ENCODE data around the gene TMC6. TPM values are rescaled to one million over a fixed set of nuclear protein-coding genes. Genes with fewer than 3 reads are reported as not detected.
"Not testable (repeated sequence)": the region's sequence is repeated elsewhere in the genome, so short reads cannot be mapped to it uniquely, and the experiment has no call there.

TMC6 gene
- total RNA-seq, 1 donor from 2014 or later, result 80.1 TPM

DNA sequence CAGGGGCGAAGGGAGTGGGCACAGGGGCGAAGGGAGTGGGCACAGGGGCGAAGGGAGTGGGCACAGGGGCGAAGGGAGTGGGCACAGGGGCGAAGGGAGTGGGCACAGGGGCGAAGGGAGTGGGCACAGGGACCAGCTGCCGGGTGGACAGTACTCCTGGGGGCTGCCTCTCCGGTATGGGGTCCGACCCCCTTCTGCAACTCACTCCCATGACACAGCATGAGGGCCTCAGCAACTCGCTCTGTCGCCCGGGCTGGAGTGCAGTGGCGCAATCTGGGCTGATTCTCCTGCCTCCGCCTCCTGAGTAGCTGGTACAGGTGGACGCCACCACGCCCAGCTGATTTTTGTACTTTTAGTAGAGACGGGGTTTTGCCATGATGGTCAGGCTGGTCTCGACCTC, 12.8 kb downstream of the TMC6 start:
- intact Hi-C loops (cut with DNase I); DNase-seq (ENCODE audit: low spot score): not testable (repeated sequence)

DNA sequence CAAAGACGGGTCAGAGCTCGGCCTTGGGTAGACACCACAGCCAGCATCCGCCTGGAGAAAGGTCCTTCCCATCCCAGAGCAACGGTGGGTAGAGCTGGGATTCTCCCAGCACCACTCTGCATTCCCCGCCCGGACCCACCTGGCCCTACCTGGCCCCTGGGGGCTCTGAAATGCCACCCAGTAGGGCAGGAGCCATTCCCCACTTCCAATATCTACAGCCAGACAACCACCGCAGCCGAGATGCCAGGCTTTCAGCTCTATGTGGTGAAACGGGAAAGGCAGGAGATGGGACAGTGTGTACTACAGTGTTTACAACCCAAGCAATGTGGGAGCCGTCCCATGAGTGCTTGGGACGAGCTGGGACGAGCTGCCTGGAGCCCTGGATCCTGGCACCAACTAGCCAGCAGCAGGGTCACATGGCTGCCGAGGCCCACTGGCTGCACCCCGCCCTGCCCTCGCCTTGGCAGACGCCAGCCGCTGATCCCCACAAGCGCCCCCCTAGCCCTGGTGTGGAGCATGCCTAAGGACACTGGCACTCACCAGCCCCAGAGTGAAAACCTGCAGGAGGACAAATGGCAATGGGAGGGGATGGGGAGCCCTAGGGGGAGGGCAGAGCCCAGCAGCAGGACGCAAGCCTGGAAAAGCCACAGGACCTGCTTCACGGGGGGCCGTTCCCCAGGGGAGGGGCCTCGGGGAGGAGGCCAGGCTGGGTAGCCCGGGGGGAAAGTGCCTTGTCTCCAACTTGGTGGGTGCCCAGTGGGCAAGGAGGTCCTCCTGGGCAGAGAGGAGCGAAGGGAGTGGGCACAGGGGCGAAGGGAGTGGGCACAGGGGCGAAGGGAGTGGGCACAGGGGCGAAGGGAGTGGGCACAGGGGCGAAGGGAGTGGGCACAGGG, 13.5 kb downstream of the TMC6 start:
- DNase-seq (ENCODE audit: low spot score), result no peak
- intact Hi-C loops (cut with DNase I), result loop anchor here (5.0 kb wide), 1 partner anchor 307 kb away; no protein-coding TSS in a partner anchor

DNA sequence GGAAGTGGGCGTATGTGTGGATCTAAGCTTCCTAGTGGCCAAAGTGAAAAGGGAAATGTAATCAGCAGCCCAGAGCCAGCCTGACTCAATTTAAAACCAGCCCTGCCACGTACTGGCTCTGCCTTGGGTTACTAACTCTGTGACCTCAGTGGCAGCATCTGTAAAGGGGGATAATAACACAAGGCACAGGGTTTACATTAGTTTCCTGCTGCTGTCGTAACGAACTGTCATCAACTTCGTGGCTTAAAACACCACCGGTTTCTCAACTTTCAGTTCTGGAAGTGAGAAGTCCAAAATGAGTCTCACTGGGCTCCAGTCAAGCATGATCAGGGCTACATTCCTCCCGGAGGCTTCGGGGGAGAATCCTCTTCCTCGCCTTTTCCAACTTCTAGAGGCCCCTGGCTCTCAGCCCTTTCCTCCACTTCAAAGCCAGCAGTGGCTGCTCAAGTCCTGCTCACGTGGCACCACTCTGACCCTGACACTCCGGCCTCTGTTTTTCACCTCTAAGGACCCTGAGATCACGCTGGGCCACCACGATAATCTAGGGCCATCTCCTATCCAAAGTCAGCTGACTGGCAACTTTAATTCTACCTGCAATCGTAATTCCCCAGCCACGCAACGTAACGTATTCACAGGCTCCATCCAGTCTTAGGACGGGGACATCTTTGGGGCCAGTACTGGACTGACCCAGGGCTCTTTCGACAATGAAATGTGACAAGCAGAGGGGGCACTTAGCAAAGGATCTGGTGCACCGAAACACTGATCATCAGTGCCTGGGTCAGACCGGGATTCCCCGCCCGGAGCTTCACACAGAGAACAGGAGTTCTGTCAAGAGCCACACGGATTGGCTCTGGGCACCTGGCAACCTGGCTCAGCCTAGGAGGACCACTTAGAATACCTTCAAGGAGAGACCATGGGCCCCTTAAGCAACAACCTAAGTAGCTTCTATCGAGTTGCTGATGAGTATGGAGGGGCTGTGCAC, 14.5 kb downstream of the TMC6 start:
- intact Hi-C loops (cut with DNase I), result loop anchor here (2.0 to 5.0 kb wide), 3 partner anchors 63 to 308 kb away; no protein-coding TSS in a partner anchor

DNA sequence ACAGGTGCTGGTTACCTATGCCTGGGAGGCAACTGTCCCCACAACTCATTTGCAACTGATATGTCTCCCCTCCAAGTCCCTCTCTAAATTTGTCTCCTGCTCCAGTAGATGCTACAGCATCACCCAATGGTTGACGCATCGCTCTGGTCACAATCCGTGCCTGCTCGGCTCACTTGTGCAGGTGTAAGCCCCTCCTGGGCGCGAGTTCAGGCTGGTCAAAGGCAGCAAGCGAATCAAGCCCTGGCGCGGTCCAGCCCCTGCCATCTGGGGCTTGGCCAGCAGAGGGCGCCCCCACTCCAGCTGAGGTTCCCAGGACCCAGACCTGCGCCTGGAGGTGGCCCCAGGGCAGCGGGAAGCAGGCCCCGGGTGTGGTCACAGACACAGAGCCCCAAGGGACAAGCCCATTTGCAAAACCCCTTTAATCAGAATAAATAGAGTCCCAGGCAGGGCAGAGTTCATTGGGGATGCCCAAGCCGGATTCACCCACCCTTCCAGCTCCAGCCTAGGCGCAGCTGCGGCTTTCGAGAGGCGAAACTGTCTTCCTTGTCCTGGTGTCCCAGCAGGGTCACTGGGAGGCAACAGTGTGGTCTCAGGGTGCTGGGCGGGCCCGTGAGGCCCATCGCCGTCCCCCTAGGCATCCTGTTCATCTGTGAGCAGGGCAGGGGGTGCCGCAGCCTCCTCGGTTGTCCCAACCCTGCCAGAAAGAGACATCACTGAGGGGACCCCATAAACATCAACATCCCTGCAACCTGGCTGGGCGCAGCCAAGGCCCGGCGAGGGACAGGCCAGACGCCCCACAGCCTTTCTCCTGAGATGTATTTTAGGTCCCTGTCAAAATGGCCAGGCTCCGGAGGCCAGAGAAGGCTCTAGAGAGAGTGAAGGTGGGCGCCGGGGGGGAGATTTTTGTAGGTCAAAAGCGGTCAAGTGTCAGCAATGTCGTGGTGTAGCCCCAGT, 15.8 kb downstream of the TMC6 start:
- peak; percentile 92 for DNase-seq (ENCODE audit: low spot score)
- intact Hi-C loops (cut with DNase I), result loop anchor here (2.0 to 5.0 kb wide), 3 partner anchors 64 to 310 kb away; no protein-coding TSS in a partner anchor

More for the DNA sequence above, 14.5 kb downstream of the TMC6 start:
- DNase-seq (ENCODE audit: low spot score), result no peak

DNA sequence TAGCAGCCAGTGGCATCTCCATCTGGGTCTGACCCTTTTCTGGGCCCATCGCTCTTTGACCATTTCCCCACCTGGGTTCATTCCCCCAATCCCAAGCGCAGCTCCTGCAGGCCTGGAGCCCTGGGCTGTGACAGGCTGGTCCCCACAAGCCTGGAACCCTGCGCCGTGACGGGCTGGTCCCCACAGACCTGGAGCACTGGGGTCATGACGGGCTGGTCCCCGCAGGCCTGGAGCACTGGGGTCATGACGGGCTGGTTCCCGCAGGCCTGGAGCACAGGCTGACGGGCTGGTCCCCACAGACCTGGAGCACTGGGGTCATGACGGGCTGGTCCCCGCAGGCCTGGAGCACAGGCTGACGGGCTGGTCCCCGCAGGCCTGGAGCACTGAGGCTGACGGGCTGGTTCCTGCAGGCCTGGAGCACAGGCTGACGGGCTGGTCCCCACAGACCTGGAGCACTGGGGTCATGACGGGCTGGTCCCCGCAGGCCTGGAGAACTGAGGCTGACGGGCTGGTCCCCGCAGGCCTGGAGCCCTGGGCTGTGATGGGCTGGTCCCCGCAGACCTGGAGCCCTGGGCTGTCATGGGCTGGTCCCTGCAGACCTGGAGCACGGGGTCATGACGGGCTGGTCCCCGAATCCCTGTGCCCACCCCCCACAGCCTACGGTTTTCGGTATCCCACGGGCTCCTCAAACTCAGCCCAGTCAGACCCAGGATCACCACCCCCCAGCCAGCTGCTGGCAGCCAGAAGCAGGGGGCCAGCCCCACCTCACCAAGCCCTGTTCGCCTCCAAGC, 16.6 kb downstream of the TMC6 start:
- intact Hi-C loops (cut with DNase I), result loop anchor here (2.0 to 5.0 kb wide), 3 partner anchors 65 to 310 kb away; no protein-coding TSS in a partner anchor
- no peak for DNase-seq (ENCODE audit: low spot score)

DNA sequence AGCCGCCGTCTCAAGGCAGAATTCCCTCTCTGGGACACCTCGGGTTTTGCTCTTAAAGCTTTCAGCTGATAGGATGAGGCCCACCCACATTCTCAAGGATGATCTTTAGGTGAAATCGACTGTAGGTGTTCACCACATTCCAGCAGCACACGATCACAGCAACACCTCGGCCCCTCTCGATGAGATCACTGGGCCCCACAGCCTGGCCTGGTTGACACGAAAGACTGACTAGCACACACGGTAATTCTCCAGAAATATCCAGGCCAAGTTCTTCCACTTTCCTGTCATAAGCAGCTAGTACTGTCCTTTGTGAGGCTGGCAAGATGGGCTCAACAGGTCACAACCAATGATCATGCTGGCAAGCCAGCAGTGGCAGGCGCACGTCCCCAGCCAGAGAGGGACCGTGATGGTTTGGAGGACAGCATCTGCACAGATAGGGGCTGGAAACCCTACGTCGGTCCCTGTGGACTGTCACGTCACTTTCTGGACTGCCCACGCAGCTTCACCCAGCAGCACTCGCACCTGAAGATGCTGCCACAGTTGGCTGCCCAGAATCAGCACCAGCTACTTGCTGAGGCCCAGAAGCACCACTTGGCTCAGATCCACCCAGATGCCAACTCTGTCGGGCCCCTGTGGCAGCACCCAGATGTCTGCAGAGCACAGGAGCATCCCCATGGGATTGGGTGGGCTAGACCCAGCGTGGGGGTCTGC, 17.4 kb downstream of the TMC6 start:
- intact Hi-C loops (cut with DNase I), result loop anchor here (5.0 kb wide), 1 partner anchor 311 kb away; no protein-coding TSS in a partner anchor
- DNase-seq (ENCODE audit: low spot score), result no peak

DNA sequence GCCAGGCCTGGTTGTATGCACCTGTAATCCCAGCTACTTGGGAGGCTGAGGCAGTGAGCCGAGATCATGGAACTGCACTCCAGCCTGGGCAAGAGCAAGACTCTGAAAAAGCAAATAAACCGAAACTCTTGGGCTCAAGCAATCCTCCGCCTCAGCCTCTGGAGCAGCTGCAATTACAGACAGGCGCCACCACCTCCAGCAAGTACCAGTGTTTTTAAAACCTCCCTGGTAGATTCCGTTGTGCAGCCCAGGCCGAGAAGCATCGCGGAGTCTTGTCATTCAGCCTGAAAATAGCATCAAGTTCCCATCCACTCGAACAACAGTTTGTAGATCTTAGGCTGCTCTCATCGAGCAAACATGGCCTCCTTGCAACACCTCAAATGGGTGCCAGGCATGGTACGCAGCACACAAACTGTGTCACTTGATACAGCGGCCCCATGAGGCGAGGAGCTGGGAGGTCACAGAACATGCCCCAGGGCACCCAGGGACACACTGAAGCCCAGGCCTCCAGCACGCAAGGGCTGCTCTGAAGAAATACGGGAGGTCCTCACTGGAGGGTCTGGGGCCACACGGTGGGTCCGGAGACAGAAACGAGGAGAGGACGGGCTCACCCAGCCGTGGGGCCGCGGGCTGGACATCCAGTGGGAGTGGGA, 18.1 kb downstream of the TMC6 start:
- intact Hi-C loops (cut with DNase I), result loop anchor here (5.0 kb wide), 1 partner anchor 312 kb away; no protein-coding TSS in a partner anchor
- no peak for DNase-seq (ENCODE audit: low spot score)

DNA sequence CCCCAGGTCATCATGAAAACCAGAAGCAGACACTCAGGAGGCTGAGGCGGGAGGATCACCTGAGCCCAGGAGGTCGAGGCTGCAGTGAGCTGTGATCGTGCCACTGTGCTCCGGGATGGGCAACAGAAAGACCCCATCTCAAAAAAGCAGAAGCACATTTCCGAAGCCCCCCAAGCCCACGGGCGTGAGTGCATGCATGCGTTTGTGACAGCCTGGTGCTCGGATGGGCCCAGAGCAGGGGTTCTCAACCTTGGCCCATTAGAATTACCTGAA, 19.1 kb downstream of the TMC6 start:
- intact Hi-C loops (cut with DNase I), result no loop called here
- no peak for DNase-seq (ENCODE audit: low spot score)

DNA sequence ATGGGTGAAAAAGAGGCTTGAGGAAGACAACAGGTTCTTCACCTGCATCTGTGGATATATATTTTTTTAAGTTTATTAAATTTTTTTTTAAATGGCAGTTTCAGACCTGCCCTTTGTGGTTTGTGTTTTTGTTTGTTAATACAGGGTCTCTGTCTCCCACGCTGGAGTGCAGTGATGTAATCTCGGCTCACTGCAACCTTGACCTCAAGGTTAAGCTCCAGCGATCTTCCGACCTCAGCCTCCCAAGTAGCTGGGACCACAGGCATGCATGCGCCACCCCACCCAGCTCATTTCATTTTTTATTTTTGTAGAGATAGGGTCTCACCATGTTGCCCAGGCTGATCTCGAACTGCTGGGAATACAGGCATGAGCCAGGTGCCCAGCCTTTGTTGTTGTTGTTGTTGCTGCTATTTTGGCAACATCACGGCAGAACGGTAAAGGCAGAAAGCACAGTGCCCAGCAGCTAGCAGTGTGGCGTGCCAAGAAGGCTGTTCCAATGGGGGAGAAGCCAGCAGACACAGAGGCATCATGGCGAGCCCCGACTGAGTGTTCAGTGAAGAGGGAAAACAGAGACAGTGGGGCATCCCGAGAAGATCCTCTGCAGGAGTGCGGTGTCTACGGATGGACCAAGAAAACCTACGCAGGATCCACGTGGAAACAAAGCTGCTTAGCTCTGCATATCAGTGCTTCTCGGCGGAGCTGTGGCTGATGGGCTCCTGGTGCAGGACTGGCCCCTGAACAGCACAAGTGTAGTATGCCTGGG, 19.6 kb downstream of the TMC6 start:
- intact Hi-C loops (cut with DNase I), result no loop called here
- DNase-seq (ENCODE audit: low spot score), result no peak

DNA sequence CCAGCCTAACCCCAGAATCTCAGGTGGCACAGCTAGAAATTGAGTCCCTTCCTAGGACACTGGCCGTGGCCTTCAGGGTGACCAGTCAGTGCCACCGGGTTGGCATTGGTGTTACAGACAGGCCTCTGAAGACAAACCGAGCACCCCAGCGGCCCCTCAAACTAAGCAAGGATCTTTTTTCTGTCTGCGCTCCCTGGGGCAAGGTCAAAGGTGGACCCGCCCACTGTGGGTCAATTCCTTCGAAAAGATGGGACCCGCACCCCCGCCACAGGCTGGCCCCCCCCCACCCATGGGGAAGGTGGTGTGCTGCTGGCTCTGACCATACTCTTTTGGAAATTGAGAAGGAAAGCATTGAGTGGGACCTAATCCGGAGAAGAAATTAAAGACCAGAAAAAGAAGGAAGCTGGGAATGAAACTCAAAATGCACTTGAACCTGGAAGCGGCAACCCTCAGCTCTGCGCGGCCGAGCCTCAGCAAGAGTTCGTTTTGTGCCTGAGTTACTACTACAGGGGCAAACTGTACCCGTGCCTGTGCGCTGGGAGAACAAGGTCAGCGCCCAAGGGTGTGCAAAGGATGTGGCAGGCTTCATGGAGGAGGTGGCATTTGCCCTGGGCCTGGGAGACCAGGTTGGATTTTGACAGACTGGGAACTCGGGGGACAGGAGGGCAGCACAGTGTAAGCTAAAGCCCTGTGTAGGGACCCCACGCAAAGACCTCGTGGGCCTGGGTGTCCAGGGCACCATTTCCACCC, 20.4 kb downstream of the TMC6 start:
- DNase-seq (ENCODE audit: low spot score), result no peak
- intact Hi-C loops (cut with DNase I), result no loop called here

DNA sequence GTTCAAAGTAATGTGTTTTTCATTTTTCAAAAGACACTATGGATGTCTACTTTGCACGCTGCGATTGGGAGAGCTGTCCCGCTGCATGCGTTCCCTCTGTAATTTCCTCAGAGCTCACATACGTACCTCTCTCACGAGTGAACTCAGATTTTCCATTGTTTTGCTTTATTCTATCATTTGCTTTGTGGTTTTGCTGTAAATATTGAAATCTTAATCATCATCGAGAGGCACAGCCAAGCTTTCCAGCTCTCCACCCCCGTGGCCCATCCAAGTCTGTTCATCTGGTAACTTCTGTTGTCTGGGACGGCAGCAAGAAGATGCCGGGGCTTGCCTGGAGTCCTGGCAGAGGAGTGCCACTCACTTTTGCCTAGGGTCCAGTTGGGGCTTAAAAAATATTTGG, 21.1 kb downstream of the TMC6 start:
- intact Hi-C loops (cut with DNase I), result no loop called here

DNA sequence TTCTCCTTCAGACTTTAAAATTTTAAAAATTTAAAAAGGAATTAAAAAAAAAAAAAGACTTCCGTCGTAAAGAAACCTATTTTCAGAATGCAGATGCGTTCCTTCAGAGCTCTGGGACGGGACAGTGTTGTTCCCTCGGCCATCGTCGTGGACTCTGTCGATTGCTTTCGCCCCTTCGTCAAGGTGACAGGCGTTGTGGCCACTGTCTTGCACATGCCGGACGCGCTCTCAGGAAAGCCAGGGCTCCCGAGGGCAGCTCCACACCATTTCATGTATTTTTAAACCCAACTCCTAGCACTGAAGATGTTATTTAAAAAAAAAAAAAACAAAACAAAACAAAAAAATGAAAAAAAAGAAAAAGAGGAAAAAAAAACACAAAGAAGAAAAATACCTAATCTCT, 22.3 kb downstream of the TMC6 start:
- DNase-seq (ENCODE audit: low spot score), result no peak
- intact Hi-C loops (cut with DNase I), result no loop called here

More for the DNA sequence above, 21.1 kb downstream of the TMC6 start:
- DNase-seq (ENCODE audit: low spot score), result no peak

DNA sequence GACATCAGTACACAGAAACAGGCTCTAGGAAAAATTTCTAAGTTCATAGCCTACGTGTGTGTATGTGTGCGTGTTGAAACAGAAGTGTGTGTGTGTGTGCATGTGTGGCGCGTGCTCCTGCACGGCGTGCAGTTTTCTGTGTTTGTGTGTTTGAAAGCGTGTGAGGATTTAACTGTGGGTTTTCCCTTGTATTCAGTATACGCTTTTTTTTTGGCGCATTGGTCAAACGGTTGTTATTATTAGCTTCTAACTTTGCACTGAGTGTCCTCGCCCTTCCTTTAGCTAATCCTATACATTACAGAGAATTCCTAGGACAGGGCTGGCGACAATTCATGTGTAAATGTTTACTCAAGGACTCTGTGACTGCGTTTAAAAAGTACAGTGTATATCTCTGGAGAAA, 23.0 kb downstream of the TMC6 start:
- intact Hi-C loops (cut with DNase I), result no loop called here
- DNase-seq (ENCODE audit: low spot score), result no peak

DNA sequence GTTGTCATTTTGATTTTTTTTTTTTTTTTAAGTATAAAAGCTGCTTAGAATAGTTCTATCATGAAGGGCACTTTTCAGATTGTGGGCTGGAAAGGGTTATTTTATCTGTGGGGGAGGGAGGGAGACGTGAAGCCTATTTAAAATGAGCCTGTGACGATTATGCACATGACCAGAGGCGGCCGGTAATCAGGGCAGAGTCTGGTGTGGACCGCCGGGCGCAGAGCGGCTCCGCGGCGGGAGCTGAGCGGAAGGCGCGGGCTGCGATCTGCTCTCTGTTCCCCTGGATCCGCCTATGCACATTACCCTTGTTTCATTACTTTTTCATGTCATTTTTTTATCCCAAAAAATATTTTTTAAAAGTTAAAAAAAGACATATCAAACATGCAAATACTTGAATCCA, 23.5 kb downstream of the TMC6 start:
- intact Hi-C loops (cut with DNase I), result no loop called here

DNA sequence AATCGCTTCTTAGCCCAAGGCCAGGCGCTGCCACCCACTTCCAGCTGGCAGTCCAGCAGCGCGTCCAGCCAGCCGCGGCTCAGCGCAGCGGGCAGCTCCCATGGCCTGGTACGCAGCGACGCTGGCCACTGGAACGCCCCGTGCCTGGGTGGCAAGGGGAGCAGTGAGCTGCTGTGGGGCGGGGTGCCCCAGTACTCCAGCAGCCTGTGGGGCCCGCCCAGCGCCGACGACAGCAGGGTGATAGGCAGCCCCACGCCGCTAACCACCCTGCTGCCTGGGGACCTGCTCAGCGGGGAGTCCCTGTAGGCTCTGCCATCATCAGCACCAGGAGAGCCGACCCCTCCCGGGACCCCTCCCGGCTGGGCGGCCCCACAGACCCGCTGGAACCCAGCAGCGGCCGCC, 24.0 kb downstream of the TMC6 start:
- intact Hi-C loops (cut with DNase I), result no loop called here
- DNase-seq (ENCODE audit: low spot score), result no peak

More for the DNA sequence above, 23.5 kb downstream of the TMC6 start:
- DNase-seq (ENCODE audit: low spot score), result no peak

DNA sequence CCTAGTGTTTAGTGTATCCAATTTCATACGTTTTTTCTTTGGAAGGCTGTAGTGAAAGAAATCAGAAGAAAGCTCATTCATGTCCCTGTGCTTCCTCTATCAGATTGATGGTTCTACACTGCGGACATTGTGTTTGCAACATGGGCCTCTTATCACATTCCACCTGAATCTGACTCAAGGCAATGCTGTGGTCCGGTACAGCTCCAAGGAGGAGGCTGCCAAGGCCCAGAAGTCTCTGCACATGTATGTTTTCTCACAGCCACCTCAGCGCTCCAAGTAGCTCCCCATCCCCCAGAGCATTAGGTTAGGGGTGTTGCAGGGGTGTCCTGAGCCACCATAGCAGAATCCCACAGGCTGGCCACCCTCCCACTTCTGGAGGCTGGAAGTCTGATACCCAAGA, 25.2 kb downstream of the TMC6 start:
- intact Hi-C loops (cut with DNase I), result no loop called here

More for the DNA sequence above, 25.2 kb downstream of the TMC6 start:
- no peak for DNase-seq (ENCODE audit: low spot score)
